ENCODE data around the gene MPDU1. TPM values are rescaled to one million over a fixed set of nuclear protein-coding genes. Genes with fewer than 3 reads are reported as not detected.

MPDU1 gene
- total and polyA plus RNA-seq, 2 of the 13 experiments (the other 11 are each of a cell fraction or from before 2014, with no cell fraction given): 112 to 167 TPM

GRCh38 chr17:7589204-7589868 lies 5.7 kb downstream of the MPDU1 start (continued):
- no peak for TF ChIP-seq ZZZ3 (CRISPR knock-in tag; IDR thresholded peaks at IDR 0.05; ENCODE audit: borderline replicate concordance)
- no peak for TF ChIP-seq U2AF1 (optimal IDR thresholded peaks at IDR 0.05; ENCODE audit: low read depth, low read length)
- TF ChIP-seq ZFP62 (CRISPR knock-in tag; IDR thresholded peaks at IDR 0.05): no peak
- no peak for TF ChIP-seq ZNF275 (CRISPR knock-in tag; IDR thresholded peaks at IDR 0.05; ENCODE audit: borderline replicate concordance)
- no peak for TF ChIP-seq ZNF577 (CRISPR knock-in tag; IDR thresholded peaks at IDR 0.05; ENCODE audit: borderline replicate concordance, low read depth)
- no peak for TF ChIP-seq ZNF550 (CRISPR knock-in tag; IDR thresholded peaks at IDR 0.05; ENCODE audit: borderline replicate concordance)
- no peak for TF ChIP-seq FOXM1 (CRISPR knock-in tag; IDR thresholded peaks at IDR 0.05)
- no peak for TF ChIP-seq DMTF1 (CRISPR knock-in tag; IDR thresholded peaks at IDR 0.05)
- TF ChIP-seq TOPORS (CRISPR knock-in tag; IDR thresholded peaks at IDR 0.05): no peak
- no peak for TF ChIP-seq JDP2 (CRISPR knock-in tag; IDR thresholded peaks at IDR 0.05; ENCODE audit: borderline replicate concordance)
- TF ChIP-seq ZNF775 (CRISPR knock-in tag; IDR thresholded peaks at IDR 0.05; ENCODE audit: borderline replicate concordance): no peak
- no peak for TF ChIP-seq ZNF629 (CRISPR knock-in tag; conservative IDR thresholded peaks at IDR 0.05)
- 0 out of 2 replicates have a peak, but pooled peaks have one; percentile 14 for TF ChIP-seq POLR2AphosphoS5 (IDR thresholded peaks at IDR 0.05; ENCODE audit: low read depth, low read length)
- no peak for TF ChIP-seq ZNF235 (CRISPR knock-in tag; IDR thresholded peaks at IDR 0.05; ENCODE audit: borderline replicate concordance)
- TF ChIP-seq CENPX (CRISPR knock-in tag; IDR thresholded peaks at IDR 0.05): no peak

All from HepG2 (cell line).